A673 (cell line): ENCODE measurements around the gene QRFPR.

Experiments
- EZH2 ChIP-seq: fragments of 200-600 bp; sonication (generic); IDR thresholded peaks from 2 replicates; pipeline ENCODE4 v1.6.1; 2017; ENCODE audit warnings: borderline replicate concordance, low read depth, mild to moderate bottlenecking, mixed read lengths, antibody characterized with exemption, low read length; ENCODE audit not compliant: poor library complexity, severe bottlenecking
- TF ChIP-seq, protein P1 (sequence below): fragments of 300-800, 200-600 bp; sonication (generic); conservative IDR thresholded peaks from 2 replicates; pipeline ENCODE4 v1.5.1; 2017; ENCODE audit warnings: low read depth, mild to moderate bottlenecking, antibody characterized with exemption, low read length, moderate library complexity, mixed read lengths

DNA sequence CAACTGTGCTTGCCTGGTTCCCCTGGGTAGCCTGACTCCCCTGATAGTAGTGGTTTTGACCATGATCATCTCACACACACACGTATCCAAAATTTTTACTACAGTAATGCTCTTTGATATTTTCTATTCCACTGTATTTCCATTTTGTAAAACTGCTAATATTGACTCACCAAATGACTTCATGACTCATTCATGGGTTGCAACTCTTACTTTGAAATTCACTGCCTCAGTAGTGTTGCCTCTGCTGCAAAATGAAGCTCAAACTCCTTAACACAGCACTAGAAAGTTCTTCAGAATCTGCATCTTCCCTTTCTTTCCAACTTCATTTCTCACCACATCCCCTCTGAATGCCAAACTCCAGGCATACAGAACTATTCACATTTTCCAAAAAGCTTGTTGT is 20.3 kb downstream of the QRFPR start:
- TF ChIP-seq, protein P1, sequence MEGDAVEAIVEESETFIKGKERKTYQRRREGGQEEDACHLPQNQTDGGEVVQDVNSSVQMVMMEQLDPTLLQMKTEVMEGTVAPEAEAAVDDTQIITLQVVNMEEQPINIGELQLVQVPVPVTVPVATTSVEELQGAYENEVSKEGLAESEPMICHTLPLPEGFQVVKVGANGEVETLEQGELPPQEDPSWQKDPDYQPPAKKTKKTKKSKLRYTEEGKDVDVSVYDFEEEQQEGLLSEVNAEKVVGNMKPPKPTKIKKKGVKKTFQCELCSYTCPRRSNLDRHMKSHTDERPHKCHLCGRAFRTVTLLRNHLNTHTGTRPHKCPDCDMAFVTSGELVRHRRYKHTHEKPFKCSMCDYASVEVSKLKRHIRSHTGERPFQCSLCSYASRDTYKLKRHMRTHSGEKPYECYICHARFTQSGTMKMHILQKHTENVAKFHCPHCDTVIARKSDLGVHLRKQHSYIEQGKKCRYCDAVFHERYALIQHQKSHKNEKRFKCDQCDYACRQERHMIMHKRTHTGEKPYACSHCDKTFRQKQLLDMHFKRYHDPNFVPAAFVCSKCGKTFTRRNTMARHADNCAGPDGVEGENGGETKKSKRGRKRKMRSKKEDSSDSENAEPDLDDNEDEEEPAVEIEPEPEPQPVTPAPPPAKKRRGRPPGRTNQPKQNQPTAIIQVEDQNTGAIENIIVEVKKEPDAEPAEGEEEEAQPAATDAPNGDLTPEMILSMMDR = no peak
- no peak for TF ChIP-seq EZH2
